Activated CD4-positive, alpha-beta memory T cell treated with anti-CD3 and anti-CD28 coated beads for 36 hours (primary cell): ENCODE measurements around the gene CNR2. TPM values are rescaled to one million over a fixed set of nuclear protein-coding genes. Genes with fewer than 3 reads are reported as not detected.

Experiments
- CTCF ChIA-PET: fragments of 350-600 bp; sonication (Branson Sonifier 250); formaldehyde crosslinking; loops from one replicate; lab custom pipeline; 2021; ENCODE audit warnings: antibody characterized with exemption, inconsistent platforms; lab: Charles Lee
- POLR2A ChIA-PET: fragments of 350-600 bp; sonication (Branson Sonifier 250); formaldehyde crosslinking; loops from one replicate; lab custom pipeline; 2021; ENCODE audit warnings: antibody characterized with exemption; lab: Charles Lee
- DNase-seq: peaks from one replicate; pipeline ENCODE4 v3.0.0-alpha.2; 2020
- H3K27ac Mint-ChIP-seq: one replicate; pipeline ENCODE4 v1.8.0; 2021; ENCODE audit warnings: mixed read lengths
- H3K27me3 Mint-ChIP-seq: one replicate; pipeline ENCODE4 v1.8.0; 2021; ENCODE audit warnings: mixed read lengths
- H3K36me3 Mint-ChIP-seq: one replicate; pipeline ENCODE4 v1.8.0; 2021; ENCODE audit warnings: mixed read lengths
- H3K4me1 Mint-ChIP-seq: one replicate; pipeline ENCODE4 v1.8.0; 2021; ENCODE audit warnings: low read depth, mixed read lengths
- H3K4me3 Mint-ChIP-seq: one replicate; pipeline ENCODE4 v1.8.0; 2021; ENCODE audit warnings: mild to moderate bottlenecking, mixed read lengths
- H3K9me3 Mint-ChIP-seq: one replicate; pipeline ENCODE4 v1.8.0; 2021; ENCODE audit warnings: mixed read lengths
- intact Hi-C: fragments of 100-400 bp; cut with micrococcal nuclease; formaldehyde crosslinking; loops from one replicate; pipeline ENCODE4 v1.15.1; 2023
- total RNA-seq, 2 experiments: library from RNA; stranded (reverse); gene quantifications; one replicate each; pipeline ENCODE4 v1.2.3, GENCODE V29; 2021

Gene CNR2
- total RNA-seq, 2 experiments from 2014 or later: not detected

DNA sequence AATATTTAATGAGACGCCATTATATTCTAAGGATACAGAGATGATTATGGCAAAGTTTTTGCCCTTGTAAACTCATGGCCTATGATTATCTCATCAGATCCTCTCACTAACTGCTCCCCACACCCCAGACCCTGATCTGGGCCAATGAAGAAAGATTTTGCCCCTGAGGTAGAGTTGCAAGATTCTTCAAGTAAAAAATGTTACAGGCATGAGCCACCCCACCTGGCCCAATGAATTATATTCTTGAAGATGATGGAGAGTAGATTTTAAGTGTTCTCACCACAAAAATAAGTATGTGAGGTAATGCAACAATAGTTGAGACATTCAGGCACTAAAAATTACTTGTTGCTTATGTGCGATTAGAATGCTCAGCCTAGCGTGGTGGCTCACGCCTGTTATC, 1.8 kb upstream of the CNR2 start:
- DNase-seq: no peak
- Mint-ChIP-seq H3K9me3 (no peaks in the 10 kb centered on the region), H3K27me3 (no peaks in the 10 kb centered on the region), H3K27ac (no peak overlapping the region), H3K4me3 (no peak overlapping the region), H3K4me1 (peaks cover 20% of the 10 kb centered on the region), H3K36me3 (no peaks in the 10 kb centered on the region)
- CTCF ChIA-PET: interaction anchor here (2.9 to 3.0 kb wide), 2 partner anchors 105 to 144 kb away, joined by 42 to 58 read pairs; no protein-coding TSS in a partner anchor
- POLR2A ChIA-PET: no interaction called here
- intact Hi-C loops: loop anchor here (5.0 kb wide), 1 partner anchor 48 kb away; the partner anchor contains the start of gene FUCA1

GRCh38 chr1:23911921-23912320, 1.2 kb downstream of the CNR2 start:
- ChIA-PET CTCF (no interaction called here), POLR2A (no interaction called here)
- Mint-ChIP-seq H3K27me3 (peaks cover 7% of the 10 kb centered on the region), H3K4me1 (peaks cover 33% of the 10 kb centered on the region), H3K9me3 (no peaks in the 10 kb centered on the region), H3K4me3 (no peak overlapping the region), H3K36me3 (no peaks in the 10 kb centered on the region), H3K27ac (no peak overlapping the region)
- intact Hi-C loops: loop anchor here (5.0 kb wide), 1 partner anchor 45 kb away; the partner anchor contains the start of gene FUCA1
- no peak for DNase-seq

DNA sequence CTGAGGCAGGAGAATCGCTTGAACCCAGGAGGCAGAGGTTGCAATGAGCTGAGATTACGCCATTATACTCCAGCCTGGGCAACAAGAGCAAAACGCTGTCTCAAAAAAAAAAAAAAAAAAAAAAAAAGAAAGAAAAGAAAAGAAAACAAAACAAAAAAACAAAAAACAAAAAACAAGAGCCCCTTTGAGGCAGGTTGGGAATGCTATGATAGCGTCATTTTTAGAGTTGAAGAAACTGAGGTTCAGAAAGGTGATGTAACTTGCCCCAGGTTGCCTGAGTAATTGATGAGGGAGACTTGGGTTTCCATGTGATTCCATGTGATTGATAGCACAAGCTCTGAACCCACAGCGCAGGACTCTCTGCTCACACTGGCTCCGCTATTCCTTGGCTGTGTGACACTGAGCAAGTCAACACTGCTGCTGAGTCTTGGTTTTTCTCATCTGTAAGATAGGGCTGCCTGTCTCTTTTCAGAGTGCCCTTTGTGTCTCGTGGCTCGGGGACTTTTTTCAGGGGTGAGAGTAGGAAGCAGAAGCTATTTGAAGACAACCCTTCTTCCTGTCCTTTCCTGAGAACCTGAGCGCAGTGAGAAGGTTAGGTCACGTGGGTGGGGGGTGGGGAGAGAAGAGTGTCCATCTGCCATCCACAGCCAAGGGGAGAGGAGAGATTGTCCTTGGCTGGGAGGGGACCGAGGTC, 2.5 kb downstream of the CNR2 start:
- H3K4me3 Mint-ChIP-seq: no peak overlapping the region
- intact Hi-C loops: loop anchor here (5.0 kb wide), 1 partner anchor 43 kb away; the partner anchor contains the start of gene FUCA1
- peaks cover 34% of the 10 kb centered on the region for H3K4me1 Mint-ChIP-seq
- ChIA-PET CTCF (no interaction called here), POLR2A (interaction anchor here (0.6 kb wide), 1 partner anchor 19 kb away, joined by 4 read pairs; no protein-coding TSS in a partner anchor)
- H3K27ac Mint-ChIP-seq: no peak overlapping the region
- no peaks in the 10 kb centered on the region for H3K36me3 Mint-ChIP-seq
- H3K9me3 Mint-ChIP-seq: no peaks in the 10 kb centered on the region
- peak; percentile 18 for DNase-seq
- peaks cover 9% of the 10 kb centered on the region for H3K27me3 Mint-ChIP-seq

- Mint-ChIP-seq H3K36me3 (no peaks in the 10 kb centered on the region), H3K27ac (no peak overlapping the region), H3K4me3 (no peak overlapping the region), H3K4me1 (peaks cover 37% of the 10 kb centered on the region), H3K27me3 (peaks cover 13% of the 10 kb centered on the region), H3K9me3 (no peaks in the 10 kb centered on the region)
- ChIA-PET CTCF (no interaction called here), POLR2A (interaction anchor here (0.6 kb wide), 1 partner anchor 20 kb away, joined by 4 read pairs; no protein-coding TSS in a partner anchor)
- intact Hi-C loops: loop anchor here (5.0 kb wide), 1 partner anchor 43 kb away; the partner anchor contains the start of gene FUCA1
- DNase-seq: no peak
Observed at GRCh38 chr1:23910144-23910543, 3.0 kb downstream of the CNR2 start.

GRCh38 chr1:23909412-23909811, 3.8 kb downstream of the CNR2 start:
- Mint-ChIP-seq H3K4me3 (no peak overlapping the region), H3K27me3 (peaks cover 15% of the 10 kb centered on the region), H3K9me3 (no peaks in the 10 kb centered on the region), H3K27ac (no peak overlapping the region), H3K36me3 (no peaks in the 10 kb centered on the region), H3K4me1 (peaks cover 45% of the 10 kb centered on the region)
- DNase-seq: no peak
- ChIA-PET POLR2A (no interaction called here), CTCF (no interaction called here)
- intact Hi-C loops: no loop called here

DNA sequence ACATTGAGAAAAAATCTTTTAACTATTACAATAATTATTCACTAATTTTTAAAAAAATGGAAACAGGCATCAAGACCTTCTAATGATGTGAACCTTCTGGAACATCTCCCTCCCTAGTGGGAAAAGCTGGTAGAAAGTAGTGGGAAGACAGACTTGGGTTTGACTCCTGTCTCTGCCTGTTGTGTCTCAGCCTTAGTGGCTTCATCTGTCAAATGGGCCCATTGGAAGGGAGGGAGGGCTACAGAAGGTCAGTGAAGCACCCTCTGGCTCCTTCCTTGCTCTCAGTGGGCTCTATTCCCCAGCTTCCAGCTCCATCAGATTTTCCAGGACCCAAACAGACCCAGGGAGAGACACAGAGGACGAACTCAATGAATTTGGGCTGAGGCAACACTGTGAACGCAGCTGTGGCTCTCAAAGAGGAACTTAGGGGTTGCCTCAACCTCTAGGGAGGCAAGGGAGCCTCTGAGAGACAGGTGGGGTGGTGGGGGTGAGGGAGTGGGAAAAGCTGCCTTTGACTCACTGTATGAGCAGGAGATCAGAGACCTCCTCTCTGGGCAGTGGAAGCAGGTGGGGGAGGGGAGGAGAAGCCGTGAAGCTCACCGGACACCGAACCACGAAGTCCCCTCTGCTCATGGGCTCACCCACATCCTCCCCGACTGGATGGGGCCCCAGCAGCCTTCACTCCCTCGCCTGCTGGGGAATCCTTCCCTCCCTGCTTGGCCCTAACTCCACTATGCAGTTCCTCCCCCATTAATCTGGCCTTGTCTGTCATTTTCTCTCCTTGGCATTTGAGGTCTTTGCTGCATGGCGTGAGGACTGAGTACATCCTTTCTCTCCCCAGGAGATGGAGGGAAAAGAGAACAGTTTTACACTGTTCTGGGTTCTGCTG, 4.5 kb downstream of the CNR2 start:
- Mint-ChIP-seq H3K4me1 (peaks cover 41% of the 10 kb centered on the region), H3K4me3 (no peak overlapping the region), H3K27me3 (peaks cover 17% of the 10 kb centered on the region), H3K9me3 (no peaks in the 10 kb centered on the region), H3K27ac (no peak overlapping the region), H3K36me3 (peaks cover under 1% of the 10 kb centered on the region)
- peak; percentile 26 for DNase-seq
- intact Hi-C loops: no loop called here
- ChIA-PET CTCF (interaction anchor here (1.3 kb wide), 1 partner anchor 8 kb away, joined by 5 read pairs; no protein-coding TSS in a partner anchor), POLR2A (no interaction called here)

DNA sequence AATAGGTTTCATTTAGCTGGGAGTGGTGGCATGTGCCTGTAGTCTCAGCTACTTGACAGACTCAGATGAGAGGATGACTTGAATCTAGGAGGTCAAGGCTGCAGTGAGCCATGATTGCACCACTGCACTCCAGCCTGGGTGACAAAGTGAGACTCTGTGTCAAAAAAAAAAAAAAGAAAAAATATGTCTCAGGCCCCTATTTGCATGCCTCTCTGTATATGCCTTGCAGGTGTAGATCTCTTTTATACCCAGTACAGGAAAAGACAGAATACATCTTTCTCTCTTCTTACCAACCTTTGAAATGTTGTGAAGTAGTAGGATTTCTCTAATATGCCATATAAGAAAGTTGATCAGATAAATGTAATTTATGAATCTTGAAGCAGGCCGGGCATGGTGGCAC, 6.4 kb downstream of the CNR2 start:
- H3K4me1 Mint-ChIP-seq: peaks cover 35% of the 10 kb centered on the region

DNA sequence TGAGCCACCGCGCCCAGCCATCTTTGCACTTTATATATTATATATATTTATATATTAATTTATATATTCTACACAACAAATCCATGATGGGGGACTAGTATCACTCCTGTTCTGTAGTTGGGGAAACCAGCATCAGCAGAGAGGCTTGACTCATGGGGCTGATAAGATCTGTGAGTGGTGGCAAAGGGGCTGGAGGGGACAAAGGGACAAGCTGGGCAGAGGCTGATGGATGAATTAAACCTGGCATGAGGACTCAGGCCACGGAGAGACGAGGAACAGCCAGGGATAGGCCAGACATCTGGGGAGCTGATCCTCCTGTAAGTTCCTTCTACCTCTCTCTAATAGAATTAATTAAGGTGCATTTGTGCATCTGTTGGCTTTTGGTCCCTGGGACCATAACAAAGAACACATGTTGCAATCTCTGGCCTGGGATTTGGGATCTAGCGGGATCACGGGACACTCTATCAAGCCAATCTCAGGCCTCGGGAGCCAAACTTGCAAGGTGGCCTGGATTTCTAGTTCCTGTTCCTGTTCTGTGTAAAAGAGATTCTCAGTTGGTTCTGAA, 7.6 kb downstream of the CNR2 start:
- POLR2A ChIA-PET: no interaction called here

More for the DNA sequence above, 6.4 kb downstream of the CNR2 start:
- Mint-ChIP-seq H3K27me3 (peaks cover 19% of the 10 kb centered on the region), H3K36me3 (peaks cover 3% of the 10 kb centered on the region), H3K9me3 (no peaks in the 10 kb centered on the region), H3K27ac (no peak overlapping the region), H3K4me3 (no peak overlapping the region)
- intact Hi-C loops: no loop called here
- CTCF ChIA-PET: interaction anchor here (1.5 kb wide), 1 partner anchor 10 kb away, joined by 5 read pairs; no protein-coding TSS in a partner anchor
- POLR2A ChIA-PET: no interaction called here
- no peak for DNase-seq

GRCh38 chr1:23904748-23905357, 8.3 kb downstream of the CNR2 start:
- Mint-ChIP-seq H3K9me3 (no peaks in the 10 kb centered on the region), H3K36me3 (peaks cover 3% of the 10 kb centered on the region), H3K27me3 (peaks cover 23% of the 10 kb centered on the region), H3K4me3 (no peak overlapping the region), H3K4me1 (peaks cover 26% of the 10 kb centered on the region), H3K27ac (peak overlapping the region; percentile 1)
- POLR2A ChIA-PET: interaction anchor here (0.7 kb wide), 1 partner anchor 104 kb away, joined by 3 read pairs; the partner anchor contains the start of gene GALE
- peak; percentile 78 for DNase-seq
- intact Hi-C loops: loop anchor here (1.0 kb wide), 1 partner anchor 54 kb away; the partner anchor contains the start of gene PNRC2
- CTCF ChIA-PET: no interaction called here

More for the DNA sequence above, 7.6 kb downstream of the CNR2 start:
- no peak for DNase-seq
- Mint-ChIP-seq H3K4me1 (peaks cover 29% of the 10 kb centered on the region), H3K27ac (no peak overlapping the region), H3K36me3 (peaks cover 3% of the 10 kb centered on the region), H3K4me3 (no peak overlapping the region), H3K9me3 (no peaks in the 10 kb centered on the region), H3K27me3 (peaks cover 19% of the 10 kb centered on the region)
- CTCF ChIA-PET: no interaction called here
- intact Hi-C loops: no loop called here

GRCh38 chr1:23903754-23904153, 9.4 kb downstream of the CNR2 start:
- no peak for DNase-seq
- Mint-ChIP-seq H3K27ac (no peak overlapping the region), H3K36me3 (peaks cover 3% of the 10 kb centered on the region), H3K4me1 (peaks cover 20% of the 10 kb centered on the region), H3K4me3 (no peak overlapping the region), H3K27me3 (peaks cover 20% of the 10 kb centered on the region), H3K9me3 (no peaks in the 10 kb centered on the region)
- CTCF ChIA-PET: no interaction called here
- POLR2A ChIA-PET: no interaction called here
- intact Hi-C loops: loop anchor here (1.0 kb wide), 1 partner anchor 56 kb away; the partner anchor contains the start of gene PNRC2
